MCF 10A (cell line): ENCODE data around the gene SYNE1. TPM values are rescaled to one million over a fixed set of nuclear protein-coding genes. Genes with fewer than 3 reads are reported as not detected.

Experiments
- BruUV-seq: library from RNA; stranded (reverse); fragments of 400-500 nt; replicated peaks from 2 replicates; lab custom pipeline; 2021; lab: Mats Ljungman, UMichigan
- CTCF ChIA-PET: fragments of 300-600 bp; sonication (Branson Sonifier 250); formaldehyde crosslinking; extraction: SDS; loops from one replicate; lab custom pipeline; 2021; ENCODE audit warnings: antibody characterized with exemption, inconsistent platforms; lab: Yijun Ruan, JAX
- POLR2A ChIA-PET: fragments of 300-600, 350-650 bp; sonication (Branson Sonifier 250); formaldehyde crosslinking; extraction: SDS; loops from one replicate; lab custom pipeline; 2020; ENCODE audit warnings: antibody characterized with exemption, inconsistent platforms; lab: Yijun Ruan, JAX
- DNase-seq: peaks from one replicate; pipeline ENCODE4 v3.0.0-alpha.2; 2018; ENCODE audit not compliant: unreplicated experiment
- H3K27ac Mint-ChIP-seq: one replicate; pipeline ENCODE4 v1.8.0; 2022; ENCODE audit warnings: mild to moderate bottlenecking, low read depth, mixed read lengths; ENCODE audit not compliant: unreplicated experiment
- H3K27me3 Mint-ChIP-seq: one replicate; pipeline ENCODE4 v1.8.0; 2022; ENCODE audit warnings: mixed read lengths; ENCODE audit not compliant: insufficient read depth, unreplicated experiment
- H3K36me3 Mint-ChIP-seq: one replicate; pipeline ENCODE4 v1.8.0; 2022; ENCODE audit warnings: mild to moderate bottlenecking, moderate library complexity, mixed read lengths; ENCODE audit not compliant: insufficient read depth, unreplicated experiment
- H3K4me1 Mint-ChIP-seq: one replicate; pipeline ENCODE4 v1.8.0; 2022; ENCODE audit warnings: mixed read lengths; ENCODE audit not compliant: insufficient read depth, unreplicated experiment
- H3K4me3 Mint-ChIP-seq: one replicate; pipeline ENCODE4 v1.8.0; 2022; ENCODE audit warnings: mild to moderate bottlenecking, moderate library complexity, mixed read lengths; ENCODE audit not compliant: unreplicated experiment
- H3K9me3 Mint-ChIP-seq: one replicate; pipeline ENCODE4 v1.8.0; 2022; ENCODE audit warnings: mixed read lengths; ENCODE audit not compliant: unreplicated experiment
- intact Hi-C: fragments of 100-400 bp; cut with micrococcal nuclease; formaldehyde crosslinking; loops from 2 replicates; pipeline ENCODE4 v1.14.1; 2022
- total RNA-seq: library from RNA; stranded (reverse); gene quantifications from 2 replicates; pipeline ENCODE4 v1.2.3, GENCODE V29; 2022
- TF ChIP-seq, protein P1 (sequence below): fragments of 200-600 bp; IDR thresholded peaks from one replicate; pipeline ENCODE4 v1.8.0; 2022; ENCODE audit warnings: antibody characterized with exemption, mild to moderate bottlenecking; ENCODE audit not compliant: unreplicated experiment

Gene SYNE1
- total RNA-seq, 1 experiment from 2014 or later: 25.4 TPM

DNA sequence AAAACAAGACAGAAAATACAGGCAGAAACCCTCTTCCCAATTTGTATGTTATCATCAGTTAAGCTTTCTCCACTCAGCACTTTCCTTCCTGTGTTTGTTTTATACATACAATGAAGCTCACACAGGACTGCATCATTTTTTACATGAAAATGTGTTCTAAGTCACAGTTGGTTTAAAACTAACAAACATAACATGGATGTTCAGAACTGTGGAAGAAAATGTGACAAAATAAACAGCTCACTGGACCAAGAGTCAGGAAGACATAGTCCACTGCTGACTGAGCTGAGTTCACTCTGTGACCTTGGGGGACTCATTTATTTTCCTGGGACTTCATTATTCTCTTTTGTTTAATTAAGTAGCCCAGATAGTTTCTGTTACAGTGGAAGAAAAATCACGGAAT is 331.5 kb downstream of the SYNE1 start:
- no peak overlapping the region for H3K27ac Mint-ChIP-seq
- peaks cover 2% of the 10 kb centered on the region for H3K4me1 Mint-ChIP-seq
- ChIA-PET POLR2A (interaction anchor here (0.8 kb wide), 1 partner anchor 33 kb away, joined by 3 read pairs; no protein-coding TSS in a partner anchor), CTCF (interaction anchor here (0.6 to 1.0 kb wide), 2 partner anchors 34 to 1292 kb away, joined by 4 read pairs; no protein-coding TSS in a partner anchor)
- TF ChIP-seq, protein P1, sequence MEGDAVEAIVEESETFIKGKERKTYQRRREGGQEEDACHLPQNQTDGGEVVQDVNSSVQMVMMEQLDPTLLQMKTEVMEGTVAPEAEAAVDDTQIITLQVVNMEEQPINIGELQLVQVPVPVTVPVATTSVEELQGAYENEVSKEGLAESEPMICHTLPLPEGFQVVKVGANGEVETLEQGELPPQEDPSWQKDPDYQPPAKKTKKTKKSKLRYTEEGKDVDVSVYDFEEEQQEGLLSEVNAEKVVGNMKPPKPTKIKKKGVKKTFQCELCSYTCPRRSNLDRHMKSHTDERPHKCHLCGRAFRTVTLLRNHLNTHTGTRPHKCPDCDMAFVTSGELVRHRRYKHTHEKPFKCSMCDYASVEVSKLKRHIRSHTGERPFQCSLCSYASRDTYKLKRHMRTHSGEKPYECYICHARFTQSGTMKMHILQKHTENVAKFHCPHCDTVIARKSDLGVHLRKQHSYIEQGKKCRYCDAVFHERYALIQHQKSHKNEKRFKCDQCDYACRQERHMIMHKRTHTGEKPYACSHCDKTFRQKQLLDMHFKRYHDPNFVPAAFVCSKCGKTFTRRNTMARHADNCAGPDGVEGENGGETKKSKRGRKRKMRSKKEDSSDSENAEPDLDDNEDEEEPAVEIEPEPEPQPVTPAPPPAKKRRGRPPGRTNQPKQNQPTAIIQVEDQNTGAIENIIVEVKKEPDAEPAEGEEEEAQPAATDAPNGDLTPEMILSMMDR: no peak
- BruUV-seq: no TSS peak
- no peak for DNase-seq
- H3K9me3 Mint-ChIP-seq: no peaks in the 10 kb centered on the region
- no peak overlapping the region for H3K4me3 Mint-ChIP-seq
- H3K36me3 Mint-ChIP-seq: no peaks in the 10 kb centered on the region
- no peaks in the 10 kb centered on the region for H3K27me3 Mint-ChIP-seq
- intact Hi-C loops: no loop called here

DNA sequence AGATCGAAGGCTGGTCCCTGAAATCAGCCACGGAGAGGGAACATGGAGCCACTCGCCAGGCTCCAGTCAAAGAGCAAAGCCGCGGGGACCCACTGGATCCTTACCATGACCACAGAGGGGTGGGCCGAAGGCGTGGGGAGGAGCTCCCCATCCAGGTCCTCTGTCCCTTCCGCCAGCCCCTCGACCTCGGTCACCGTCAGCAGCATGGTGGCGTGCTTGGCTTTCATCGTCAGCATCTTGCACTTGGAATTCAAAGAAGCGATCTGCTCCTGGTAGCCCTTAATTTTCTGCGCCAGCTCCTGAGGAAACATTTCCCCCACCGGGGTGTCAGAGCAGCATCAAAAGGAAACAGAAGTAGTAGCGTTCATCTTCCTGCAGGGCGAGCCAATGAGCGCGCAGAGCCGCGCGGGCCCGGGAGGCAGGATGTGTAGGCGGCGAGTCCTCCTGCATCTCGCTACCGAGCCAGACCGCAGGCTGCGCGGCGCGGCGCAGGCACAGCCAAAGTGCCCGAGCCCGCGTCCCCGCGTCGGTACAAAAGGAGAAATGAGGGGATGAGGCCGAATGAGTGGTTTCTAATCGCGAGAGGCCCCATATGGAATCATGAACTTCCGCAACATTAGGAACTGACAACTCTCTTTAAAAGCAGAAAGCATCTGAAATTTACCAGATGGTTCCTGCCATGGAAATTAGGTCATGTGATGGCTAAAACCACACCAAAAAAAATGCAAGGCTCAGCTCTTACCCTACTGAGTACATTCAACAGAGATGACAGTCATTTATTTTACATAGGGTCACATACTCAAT is 335.2 kb downstream of the SYNE1 start:
- intact Hi-C loops: loop anchor here (1.0 kb wide), 1 partner anchor 36 kb away; no protein-coding TSS in a partner anchor
- BruUV-seq: no TSS peak
- peaks cover 5% of the 10 kb centered on the region for H3K4me1 Mint-ChIP-seq
- peak overlapping the region; percentile 90 for H3K4me3 Mint-ChIP-seq
- ChIA-PET POLR2A (interaction anchor here (0.5 to 3.9 kb wide), 19 partner anchors 9 to 1234 kb away, joined by 3 to 40 read pairs (median 6); partner anchors contain the start of gene RMND1), CTCF (interaction anchor here (0.5 to 4.2 kb wide), 25 partner anchors 10 to 1233 kb away, joined by 3 to 33 read pairs (median 3); no protein-coding TSS in a partner anchor)
- H3K27me3 Mint-ChIP-seq: no peaks in the 10 kb centered on the region
- H3K36me3 Mint-ChIP-seq: no peaks in the 10 kb centered on the region
- peak overlapping the region; percentile 79 for H3K27ac Mint-ChIP-seq
- H3K9me3 Mint-ChIP-seq: no peaks in the 10 kb centered on the region
- TF ChIP-seq, protein P1: peak; percentile 73
- peak; percentile 88 for DNase-seq

DNA sequence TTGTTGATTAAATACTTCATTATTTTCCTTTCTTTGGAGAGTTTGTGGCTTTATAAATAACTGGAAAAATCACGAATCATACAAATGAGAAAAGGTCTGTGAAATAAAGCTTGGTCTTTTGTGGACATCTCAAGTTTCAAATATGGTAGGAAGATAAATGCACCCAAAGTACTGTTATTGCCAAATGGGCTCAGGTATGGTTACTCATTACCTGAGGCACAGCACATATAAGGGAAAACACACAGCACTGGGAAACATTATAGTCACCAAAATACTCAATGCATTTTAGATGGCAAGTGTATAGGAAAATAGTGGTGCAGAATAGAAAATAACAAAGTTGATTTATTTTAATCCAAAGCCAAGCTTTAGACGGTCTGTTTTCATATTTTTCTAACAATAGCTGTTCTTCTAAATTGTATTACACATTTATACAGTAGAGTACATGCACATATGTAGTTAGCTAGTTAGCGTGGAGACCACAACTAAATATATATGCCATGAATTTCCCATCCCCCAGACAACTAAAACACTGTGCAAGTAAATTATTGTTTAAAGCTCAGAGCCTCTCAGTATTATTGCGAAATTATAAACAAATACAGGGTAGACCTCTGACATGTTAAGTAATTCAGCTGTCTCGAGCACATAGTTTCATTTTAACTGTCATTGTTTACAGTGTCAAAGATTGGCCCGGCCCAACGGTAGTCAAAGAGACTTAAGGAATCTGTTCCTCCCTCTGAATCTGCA is 336.0 kb downstream of the SYNE1 start:
- no peak for DNase-seq
- no peaks in the 10 kb centered on the region for H3K36me3 Mint-ChIP-seq
- peak overlapping the region; percentile 79 for H3K27ac Mint-ChIP-seq
- no peaks in the 10 kb centered on the region for H3K27me3 Mint-ChIP-seq
- H3K4me3 Mint-ChIP-seq: peak overlapping the region; percentile 90
- intact Hi-C loops: no loop called here
- CTCF ChIA-PET: interaction anchor here (0.6 to 4.2 kb wide), 24 partner anchors 9 to 1306 kb away, joined by 3 to 33 read pairs (median 3); no protein-coding TSS in a partner anchor
- TF ChIP-seq, protein P1: no peak
- no peaks in the 10 kb centered on the region for H3K9me3 Mint-ChIP-seq
- no TSS peak for BruUV-seq
- POLR2A ChIA-PET: interaction anchor here (0.5 to 3.9 kb wide), 21 partner anchors 10 to 1233 kb away, joined by 3 to 40 read pairs (median 4); partner anchors contain the start of gene RMND1
- H3K4me1 Mint-ChIP-seq: peaks cover 5% of the 10 kb centered on the region
